SK-N-MC (cell line): ENCODE measurements around the gene ARID5B.

Experiments used
- EZH2 ChIP-seq: fragments of 200-600 bp; sonication (generic); IDR thresholded peaks from one replicate; pipeline ENCODE4 v1.6.1; 2017; ENCODE audit warnings: antibody characterized with exemption
- FOXP2 ChIP-seq: optimal IDR thresholded peaks from 2 replicates; pipeline ENCODE3; 2011; ENCODE audit warnings: mild to moderate bottlenecking, moderate library complexity; ENCODE audit not compliant: insufficient read depth; ENCODE audit errors: extremely low read length, control extremely low read depth
- POLR2AphosphoS5 ChIP-seq: IDR thresholded peaks from 2 replicates; pipeline ENCODE4 v1.6.1; 2012; ENCODE audit warnings: mild to moderate bottlenecking, low read depth, low read length, borderline replicate concordance

DNA sequence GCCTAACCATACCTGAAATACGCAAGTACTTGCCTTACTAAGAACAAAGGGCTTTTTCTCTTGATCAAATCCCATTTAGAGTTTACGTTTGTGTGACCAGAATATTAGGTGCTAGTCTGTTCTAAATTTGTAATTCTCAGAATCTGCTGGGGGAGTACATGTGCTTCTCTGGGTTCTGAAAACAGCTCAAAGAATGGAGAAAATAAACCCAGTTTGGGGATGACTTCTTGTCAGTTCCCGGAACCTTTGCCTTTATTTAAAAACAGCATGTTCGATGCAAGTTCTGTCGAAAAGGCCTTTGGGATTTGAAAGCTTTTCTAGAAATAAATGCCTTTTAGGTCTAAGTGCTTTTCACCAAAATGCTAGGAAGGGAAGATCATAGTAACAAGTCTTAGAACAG lies 147.0 kb downstream of the ARID5B start:
- TF ChIP-seq EZH2 (no peak), POLR2AphosphoS5 (no peak), FOXP2 (no peak)
